Endometrial microvascular endothelial cells (primary cell): ENCODE measurements around the gene SPP1. TPM values are rescaled to one million over a fixed set of nuclear protein-coding genes. Genes with fewer than 3 reads are reported as not detected.

ENCODE experiments used
- in situ Hi-C: cut with HindIII; loops from 2 replicates; pipeline ENCODE4 v1.10.0; 2017; ENCODE audit warnings: low sequenced_read_pairs, low pct_unique_long_range_greater_than_20kb; ENCODE audit errors: inconsistent ontology term
- total RNA-seq: library from RNA; depleted of rRNA; stranded (reverse); fragments of >200 nt; gene quantifications from one replicate; pipeline ENCODE4 v1.2.3, GENCODE V29; 2015; ENCODE audit errors: inconsistent ontology term

The SPP1 gene
- total RNA-seq, 1 donor from 2014 or later: not detected

DNA sequence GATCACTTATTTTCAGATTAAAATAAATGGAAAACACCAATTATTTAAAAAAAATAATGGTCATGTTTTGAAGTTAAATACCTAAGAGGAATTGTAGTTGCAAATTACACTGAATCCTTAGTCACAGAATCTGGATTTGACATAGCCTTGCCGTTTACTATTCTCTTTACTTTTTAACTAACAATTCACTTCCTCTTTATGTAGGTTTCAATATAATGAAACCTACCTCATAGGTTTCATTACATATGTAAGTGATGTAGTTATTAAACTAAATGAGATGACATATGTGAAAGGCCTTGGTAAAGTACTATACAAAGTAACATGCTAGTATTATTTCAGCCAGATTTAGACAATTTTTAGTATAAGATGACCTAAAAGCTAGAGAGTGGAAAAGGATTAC lies 6.5 kb downstream of the SPP1 start:
- in situ Hi-C loops: loop anchor here (25.0 kb wide), 1 partner anchor 120 kb away; no protein-coding TSS in a partner anchor

DNA sequence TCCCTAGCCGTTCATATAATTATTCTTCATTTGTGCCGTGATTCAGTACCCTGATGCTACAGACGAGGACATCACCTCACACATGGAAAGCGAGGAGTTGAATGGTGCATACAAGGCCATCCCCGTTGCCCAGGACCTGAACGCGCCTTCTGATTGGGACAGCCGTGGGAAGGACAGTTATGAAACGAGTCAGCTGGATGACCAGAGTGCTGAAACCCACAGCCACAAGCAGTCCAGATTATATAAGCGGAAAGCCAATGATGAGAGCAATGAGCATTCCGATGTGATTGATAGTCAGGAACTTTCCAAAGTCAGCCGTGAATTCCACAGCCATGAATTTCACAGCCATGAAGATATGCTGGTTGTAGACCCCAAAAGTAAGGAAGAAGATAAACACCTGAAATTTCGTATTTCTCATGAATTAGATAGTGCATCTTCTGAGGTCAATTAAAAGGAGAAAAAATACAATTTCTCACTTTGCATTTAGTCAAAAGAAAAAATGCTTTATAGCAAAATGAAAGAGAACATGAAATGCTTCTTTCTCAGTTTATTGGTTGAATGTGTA lies 7.0 kb downstream of the SPP1 start:
- in situ Hi-C loops: loop anchor here (25.0 kb wide), 1 partner anchor 120 kb away; no protein-coding TSS in a partner anchor

DNA sequence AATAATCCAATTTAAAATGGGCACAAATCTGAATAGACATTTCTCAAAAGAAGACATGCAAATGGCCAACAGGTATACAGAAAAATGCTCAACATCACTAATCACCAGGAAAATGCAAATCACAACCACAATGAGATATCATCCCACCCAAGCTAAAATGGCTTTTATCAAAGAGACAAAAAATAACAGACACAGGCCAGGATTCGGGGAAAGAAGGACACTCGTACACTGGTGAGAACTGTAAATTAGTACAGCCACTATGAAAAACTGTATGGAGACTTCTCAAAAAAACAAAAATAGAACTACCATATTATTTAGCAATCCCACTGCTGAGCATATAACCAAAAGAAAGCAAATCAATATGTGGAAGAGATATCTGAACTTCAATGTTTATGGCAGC lies 8.5 kb downstream of the SPP1 start:
- in situ Hi-C loops: loop anchor here (25.0 kb wide), 1 partner anchor 122 kb away; no protein-coding TSS in a partner anchor

DNA sequence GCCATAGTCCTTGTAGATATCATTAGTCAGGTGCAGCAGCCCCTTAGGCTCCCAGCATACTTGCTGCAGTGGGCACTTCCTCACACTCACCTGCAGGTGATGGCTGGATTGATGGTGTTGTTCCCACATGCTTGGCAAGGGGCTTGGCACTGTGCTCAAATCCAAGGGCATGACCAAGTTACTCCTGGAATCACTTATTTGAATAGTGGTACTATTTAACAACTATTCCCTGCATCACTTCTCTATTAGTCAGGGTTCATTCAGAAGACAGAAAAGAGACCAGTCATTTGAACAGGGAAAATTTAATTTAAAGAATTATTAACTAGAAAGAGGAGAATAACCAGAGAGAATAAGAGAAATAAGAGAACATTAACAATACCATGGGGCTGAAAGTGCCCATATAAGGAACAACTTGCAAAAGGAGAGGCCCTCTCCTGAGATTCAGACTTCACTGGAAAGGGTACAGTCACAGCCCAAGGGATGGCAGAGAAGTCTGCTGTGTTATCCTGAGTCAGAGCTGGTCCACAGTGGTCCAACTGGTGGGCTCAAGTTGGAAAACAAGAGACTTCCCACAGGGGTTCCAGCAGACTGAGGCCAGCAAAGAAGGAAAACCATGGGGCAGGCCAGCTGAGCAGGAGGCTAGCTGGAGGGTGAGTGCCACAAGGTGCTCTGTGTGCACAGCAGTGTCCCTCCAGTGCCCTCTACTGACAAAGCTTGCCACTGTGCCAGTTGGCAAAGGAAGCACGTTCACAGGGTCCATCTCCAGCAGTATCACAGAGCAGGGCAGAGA lies 9.8 kb downstream of the SPP1 start:
- in situ Hi-C loops: loop anchor here (25.0 kb wide), 1 partner anchor 123 kb away; no protein-coding TSS in a partner anchor

DNA sequence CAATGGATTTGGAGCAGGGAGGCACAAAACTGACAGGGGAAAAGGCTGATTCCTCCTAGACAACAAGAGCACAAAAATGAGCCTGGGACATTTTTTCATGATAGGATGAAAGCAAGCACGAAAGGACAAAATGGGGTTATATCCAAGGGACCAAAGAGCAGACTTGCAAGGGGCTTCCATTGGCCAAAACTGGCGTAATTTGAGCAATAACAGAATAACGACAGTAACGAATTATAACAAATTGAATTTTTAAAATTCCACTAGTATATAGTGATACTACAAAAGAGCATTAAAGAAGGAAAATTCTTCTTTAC lies 10.3 kb downstream of the SPP1 start:
- in situ Hi-C loops: loop anchor here (25.0 kb wide), 1 partner anchor 124 kb away; no protein-coding TSS in a partner anchor

DNA sequence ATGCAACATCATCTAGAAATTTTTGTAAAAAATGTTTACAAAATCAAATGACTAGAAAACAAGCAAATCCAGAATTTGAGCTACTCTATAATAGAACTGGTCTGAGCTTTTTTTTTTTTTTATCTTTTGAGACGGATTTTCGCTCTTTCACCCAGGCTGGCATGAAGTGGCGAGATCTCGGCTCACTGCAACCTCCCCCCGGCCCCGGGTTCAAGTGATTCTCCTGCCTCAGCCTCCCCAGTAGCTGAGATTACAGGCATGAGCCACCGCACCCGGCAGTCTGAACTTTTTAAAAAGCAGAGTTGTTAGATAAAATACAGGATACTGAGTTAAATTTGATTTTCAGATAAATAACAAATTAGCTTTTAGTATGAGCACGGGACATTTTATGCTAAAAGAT lies 11.0 kb downstream of the SPP1 start:
- in situ Hi-C loops: loop anchor here (25.0 kb wide), 1 partner anchor 124 kb away; no protein-coding TSS in a partner anchor

DNA sequence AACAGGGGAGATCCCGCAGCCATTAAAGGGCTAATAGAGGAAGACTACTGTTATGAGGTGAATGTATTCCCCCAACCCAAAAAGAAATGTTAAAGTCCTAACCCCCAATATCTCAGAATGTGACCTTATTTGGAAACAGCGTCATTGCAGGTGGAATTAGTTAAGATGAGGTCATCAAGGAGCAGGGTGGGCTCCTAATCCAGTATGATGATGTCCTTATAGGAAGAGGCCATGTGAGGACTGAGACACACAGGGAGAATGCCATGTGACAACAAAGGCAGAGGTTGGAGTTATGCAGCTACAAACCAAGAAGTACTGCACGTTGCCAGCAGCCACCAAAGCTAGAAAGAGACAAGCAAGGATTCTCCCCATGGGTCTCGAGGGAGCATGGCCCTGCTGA lies 14.3 kb downstream of the SPP1 start:
- in situ Hi-C loops: loop anchor here (25.0 kb wide), 1 partner anchor 127 kb away; no protein-coding TSS in a partner anchor

DNA sequence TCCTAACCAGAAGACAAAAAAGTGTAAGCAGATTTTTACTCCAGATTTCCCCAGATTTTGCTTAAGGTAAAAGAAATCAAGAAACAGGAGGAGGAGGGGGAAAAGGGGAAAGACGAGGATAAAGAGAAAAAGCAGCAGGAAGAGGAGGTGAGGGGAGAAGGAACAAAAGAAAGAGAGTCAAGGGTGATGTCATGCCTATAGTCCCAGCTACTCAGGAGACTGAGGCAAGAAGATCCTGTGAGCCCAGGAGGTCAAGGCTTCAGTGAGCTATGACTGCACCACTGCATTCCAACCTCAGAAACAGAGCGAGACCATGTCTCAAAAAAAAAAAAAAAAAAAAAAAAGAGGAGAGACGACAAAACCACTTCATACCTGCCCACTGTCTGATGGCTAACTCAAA lies 19.9 kb downstream of the SPP1 start:
- in situ Hi-C loops: loop anchor here (25.0 kb wide), 1 partner anchor 133 kb away; no protein-coding TSS in a partner anchor

DNA sequence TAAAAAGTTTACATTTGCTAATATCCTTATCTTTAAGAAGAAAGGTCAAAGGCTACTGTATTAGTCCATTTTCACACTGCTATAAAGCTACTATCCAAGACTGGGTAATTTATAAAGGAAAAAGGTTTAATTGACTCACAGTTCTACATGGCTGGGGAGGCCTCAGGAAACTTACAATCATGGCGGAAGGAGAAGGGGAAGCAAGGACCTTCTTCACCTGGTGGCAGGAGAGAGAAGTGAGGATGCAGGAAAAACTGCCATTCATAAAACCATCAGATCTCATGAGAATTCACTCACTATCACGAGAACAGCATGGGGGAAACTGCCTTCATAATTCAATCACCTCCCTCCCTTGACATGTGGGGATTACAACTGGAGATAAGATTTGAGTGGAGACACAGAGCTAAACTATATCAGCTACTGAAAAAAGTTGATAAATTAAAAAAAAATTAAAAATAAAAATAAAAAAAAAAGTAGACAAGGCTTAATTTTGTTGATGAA lies 23.7 kb downstream of the SPP1 start:
- in situ Hi-C loops: loop anchor here (25.0 kb wide), 1 partner anchor 137 kb away; no protein-coding TSS in a partner anchor

DNA sequence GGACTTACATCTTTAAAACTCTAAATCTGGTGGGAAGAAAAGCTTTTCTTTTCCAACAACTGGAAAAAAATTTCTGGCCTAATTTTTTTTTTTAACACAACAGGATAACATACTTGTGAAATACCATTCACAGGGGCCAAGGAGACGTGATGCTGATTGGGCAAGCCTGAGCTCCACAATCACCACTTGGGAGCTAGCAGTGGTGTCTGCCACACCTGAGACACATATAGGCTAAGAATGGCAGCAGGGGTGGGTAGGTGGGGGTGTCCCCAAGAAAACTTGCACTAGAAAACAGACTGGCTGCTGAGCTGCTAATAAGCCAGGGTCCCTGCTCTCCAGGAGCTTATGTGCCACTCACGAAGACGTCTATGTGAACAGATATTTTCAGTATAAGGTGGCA lies 26.4 kb downstream of the SPP1 start:
- in situ Hi-C loops: no loop called here

DNA sequence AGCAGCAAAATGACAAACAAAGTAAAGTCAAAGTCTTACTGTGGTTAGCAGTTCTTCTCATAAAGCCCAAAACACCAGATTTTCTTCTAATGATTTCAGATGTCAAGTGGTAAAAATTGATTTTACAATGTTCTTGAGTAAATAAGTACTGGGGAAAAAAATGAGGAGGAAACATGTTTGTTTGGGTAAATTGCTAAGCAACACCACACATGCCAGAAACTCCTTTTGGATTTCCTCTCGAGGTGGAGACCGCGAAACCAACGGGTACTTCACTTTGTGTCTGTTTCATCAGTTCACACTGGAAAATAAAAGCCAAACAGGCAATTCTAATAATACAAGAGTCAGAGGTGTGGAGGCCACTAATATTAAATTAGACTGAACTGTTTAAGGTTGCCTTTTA lies 27.3 kb downstream of the SPP1 start:
- in situ Hi-C loops: no loop called here

DNA sequence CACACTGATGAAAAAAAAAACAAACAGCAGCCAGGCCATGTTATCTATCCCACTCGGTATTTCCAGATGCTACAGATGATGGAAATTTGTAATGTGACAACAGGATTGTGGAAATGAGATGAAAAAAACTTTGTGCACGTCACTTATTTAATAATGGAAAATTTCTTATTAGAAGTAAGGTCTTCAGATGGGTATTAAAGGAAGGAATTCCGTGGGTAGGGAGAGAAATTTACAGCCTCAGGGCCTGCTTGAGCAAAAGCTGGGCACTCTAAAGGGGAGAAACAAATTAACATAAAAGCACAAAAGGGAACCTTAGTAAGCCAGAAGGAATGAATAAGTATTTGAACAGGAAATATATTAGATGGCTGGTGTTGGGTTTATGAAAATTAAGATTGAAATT lies 27.7 kb downstream of the SPP1 start:
- in situ Hi-C loops: no loop called here

DNA sequence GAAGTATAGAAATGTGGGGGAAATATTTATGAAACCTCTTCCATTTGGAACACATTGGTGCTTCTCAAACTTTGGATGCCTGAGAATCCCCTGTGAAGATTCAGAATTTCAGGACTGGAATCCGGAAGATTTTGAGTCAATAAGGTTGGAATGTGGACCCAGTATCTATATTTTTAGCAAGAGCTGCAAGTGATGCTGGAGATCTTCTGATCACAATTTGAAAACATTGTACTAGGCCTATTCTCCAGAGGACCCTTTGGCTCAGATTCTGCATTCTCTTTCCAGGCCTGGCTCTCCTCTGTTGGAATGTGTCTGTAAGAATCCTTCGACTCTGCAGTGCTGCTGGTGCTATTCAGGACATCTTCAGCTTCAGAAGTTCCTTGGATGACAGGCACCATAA lies 29.6 kb downstream of the SPP1 start:
- in situ Hi-C loops: no loop called here

DNA sequence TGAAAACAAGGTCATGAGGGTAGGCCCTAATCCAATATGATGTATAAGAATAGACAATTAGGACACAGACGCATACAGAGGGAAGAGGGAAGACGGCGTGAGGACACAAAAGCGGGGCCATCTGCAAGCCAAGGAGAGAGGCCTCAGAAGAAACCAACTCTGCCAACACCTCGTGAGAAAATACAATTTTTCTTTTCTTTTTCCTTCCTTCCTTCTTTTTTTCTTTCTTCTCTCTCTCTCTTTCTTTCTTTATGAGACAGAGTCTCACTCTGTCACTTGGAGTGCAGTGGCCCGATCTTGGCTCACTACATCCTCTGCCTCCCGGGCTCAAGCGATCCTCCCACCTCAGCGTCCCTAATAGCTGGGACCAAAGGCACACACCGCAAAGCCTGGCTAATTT lies 30.4 kb downstream of the SPP1 start:
- in situ Hi-C loops: no loop called here

DNA sequence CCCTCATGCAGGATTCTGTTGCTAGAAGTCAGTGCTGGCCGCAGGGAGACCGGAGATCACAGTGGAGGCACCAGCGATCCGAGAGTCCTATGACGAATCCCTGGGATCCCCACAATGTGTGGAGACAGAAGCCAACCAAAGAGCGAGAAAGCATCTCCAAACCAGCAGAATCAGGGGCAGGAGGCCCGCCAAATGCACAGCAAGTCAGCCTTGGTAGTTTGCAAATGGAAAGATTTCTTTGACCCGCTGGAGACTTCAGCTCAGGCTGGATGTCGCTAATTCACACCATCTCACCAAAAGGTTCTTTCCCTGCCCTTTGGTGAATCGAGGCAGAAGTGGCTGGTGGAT lies 31.4 kb downstream of the SPP1 start:
- in situ Hi-C loops: no loop called here

DNA sequence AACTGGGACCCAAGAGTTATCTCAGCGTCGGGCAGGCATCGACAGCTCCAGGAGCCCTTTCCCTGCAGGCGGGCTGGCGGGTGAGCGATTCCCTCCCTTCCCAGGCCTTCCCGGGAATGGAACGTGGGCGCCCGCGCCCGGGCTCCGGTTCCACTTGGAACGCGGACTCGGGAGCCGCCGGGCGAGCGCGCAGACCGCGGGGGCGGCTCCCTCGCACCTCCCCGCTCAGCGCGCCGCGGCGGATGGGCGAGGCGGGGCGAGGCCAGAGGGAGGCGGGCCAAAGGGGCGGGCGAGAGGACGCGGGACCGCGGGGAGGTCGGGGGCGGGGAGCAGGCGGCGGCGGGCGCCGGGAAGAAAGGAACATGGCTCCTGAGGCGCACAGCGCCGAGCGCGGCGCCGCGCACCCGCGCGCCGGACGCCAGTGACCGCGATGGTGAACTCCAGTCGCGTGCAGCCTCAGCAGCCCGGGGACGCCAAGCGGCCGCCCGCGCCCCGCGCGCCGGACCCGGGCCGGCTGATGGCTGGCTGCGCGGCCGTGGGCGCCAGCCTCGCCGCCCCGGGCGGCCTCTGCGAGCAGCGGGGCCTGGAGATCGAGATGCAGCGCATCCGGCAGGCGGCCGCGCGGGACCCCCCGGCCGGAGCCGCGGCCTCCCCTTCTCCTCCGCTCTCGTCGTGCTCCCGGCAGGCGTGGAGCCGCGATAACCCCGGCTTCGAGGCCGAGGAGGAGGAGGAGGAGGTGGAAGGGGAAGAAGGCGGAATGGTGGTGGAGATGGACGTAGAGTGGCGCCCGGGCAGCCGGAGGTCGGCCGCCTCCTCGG lies 32.0 kb downstream of the SPP1 start, which contains the start of gene PKD2:
TSS of gene PKD2 (plus strand) at position 332 of the 818 bp plus-strand sequence. CDS start at position 431, 99 bp downstream.
- in situ Hi-C loops: no loop called here

DNA sequence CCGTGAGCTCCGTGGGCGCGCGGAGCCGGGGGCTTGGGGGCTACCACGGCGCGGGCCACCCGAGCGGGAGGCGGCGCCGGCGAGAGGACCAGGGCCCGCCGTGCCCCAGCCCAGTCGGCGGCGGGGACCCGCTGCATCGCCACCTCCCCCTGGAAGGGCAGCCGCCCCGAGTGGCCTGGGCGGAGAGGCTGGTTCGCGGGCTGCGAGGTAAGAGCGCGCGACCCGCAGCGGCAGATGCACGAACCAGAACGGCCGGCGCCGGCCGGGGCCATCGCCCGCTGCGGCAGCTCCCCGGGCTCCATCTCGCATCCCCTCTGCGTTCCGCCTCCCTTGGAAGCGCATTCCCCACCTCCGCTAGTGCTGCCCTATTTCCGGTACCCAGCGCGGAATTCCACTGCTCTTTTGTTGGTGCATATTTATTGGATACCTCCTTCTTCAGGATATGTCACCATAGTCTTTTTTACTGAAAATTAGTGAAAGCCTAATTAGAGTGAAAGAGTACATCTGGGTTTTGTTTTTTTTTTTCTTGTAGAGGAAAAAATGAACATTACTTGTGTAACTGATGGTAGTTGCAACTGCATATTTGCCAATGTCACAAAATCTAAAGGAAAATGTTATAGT lies 32.7 kb downstream of the SPP1 start:
- in situ Hi-C loops: no loop called here

DNA sequence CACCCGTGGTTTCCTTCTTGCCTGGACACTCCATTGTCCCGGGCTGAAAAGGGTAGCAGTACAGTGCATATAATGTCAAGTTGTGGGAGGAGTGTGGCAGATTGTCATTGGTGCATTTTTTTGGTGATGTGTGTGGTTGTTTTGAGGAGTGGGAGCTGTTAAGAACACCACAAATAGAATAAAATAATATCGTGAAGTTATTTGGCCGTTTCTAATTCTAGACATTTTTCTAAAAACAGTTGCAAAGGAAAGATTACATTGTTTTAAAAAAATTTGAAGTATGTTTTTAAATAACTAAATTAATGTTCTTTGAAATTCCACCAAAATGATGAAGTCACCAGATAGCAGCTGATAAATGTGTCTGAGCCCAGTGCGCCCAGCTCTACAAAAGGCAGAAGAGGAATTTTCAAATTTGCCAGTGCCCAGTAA lies 33.2 kb downstream of the SPP1 start:
- in situ Hi-C loops: no loop called here

DNA sequence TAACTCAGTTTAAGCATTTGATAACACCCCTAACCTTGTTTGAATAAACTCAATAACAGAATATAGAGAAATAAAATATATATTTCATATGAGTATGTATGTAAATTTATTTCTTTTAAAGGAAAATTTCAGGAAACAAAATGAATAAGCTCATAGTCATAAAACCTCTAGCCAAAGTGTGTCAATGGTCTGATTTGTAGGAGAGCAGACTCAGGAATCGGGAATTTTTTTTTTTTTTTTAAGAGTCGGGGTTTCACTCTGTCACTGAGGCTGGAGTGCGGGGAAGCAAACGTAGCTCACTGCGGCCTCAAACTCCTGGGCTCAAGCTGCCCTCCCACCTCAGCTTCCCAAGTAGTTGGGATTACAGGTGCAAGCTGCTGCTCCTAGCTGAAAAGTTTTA lies 34.4 kb downstream of the SPP1 start:
- in situ Hi-C loops: no loop called here
